ENCODE measurements around the gene FNIP1.
"Not testable (repeated sequence)": the region's sequence is repeated elsewhere in the genome, so short reads cannot be mapped to it uniquely, and the experiment has no call there.

DNA sequence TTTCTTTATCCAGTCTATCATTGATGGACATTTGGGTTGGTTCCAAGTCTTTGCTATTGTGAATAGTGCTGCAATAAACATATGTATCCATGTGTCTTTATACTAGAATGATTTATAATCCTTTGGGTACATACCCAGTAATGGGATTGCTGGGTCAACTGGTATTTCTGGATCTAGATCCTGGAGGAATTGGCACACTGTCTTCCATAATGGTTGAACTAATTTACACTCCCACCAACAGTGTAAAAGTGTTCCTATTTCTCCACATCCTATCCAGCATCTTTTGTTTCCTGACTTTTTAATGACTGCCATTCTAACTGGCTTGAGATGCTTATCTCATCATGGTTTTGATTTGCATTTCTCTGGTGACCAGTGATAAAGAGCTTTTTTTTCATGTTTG is 72.7 kb downstream of the FNIP1 start:
- not testable (repeated sequence) for TF ChIP-seq POLR2AphosphoS5, POLR2A (IDR thresholded peaks at IDR 0.05)

Measured in stomach (tissue), 4 donors.